Endothelial cell of umbilical vein (primary cell): Measurements from ENCODE around the gene WASL.

Experiments used
- CTCF ChIP-seq, 2 donors: IDR thresholded peaks; 1 replicate in 1 of 2; 2 replicates in 1 of 2; pipeline ENCODE4 v1.5.1; 2011; ENCODE audit warnings: low read length in 2 of 2, mild to moderate bottlenecking in 2 of 2, moderate library complexity in 2 of 2, control low read depth in 1 of 2, inconsistent platforms in 1 of 2, low read depth in 1 of 2; ENCODE audit not compliant: insufficient read depth in 1 of 2; ENCODE audit errors: extremely low read depth in 1 of 2
- GATA2 ChIP-seq: IDR thresholded peaks from 2 replicates; pipeline ENCODE4 v1.7.0; 2011; ENCODE audit warnings: low read depth, mild to moderate bottlenecking, moderate library complexity, mixed read lengths, low read length; ENCODE audit not compliant: insufficient read length, insufficient read depth

GRCh38 chr7:123727071-123727837 lies 21.5 kb downstream of the WASL start:
- TF ChIP-seq GATA2 (no peak), CTCF (IDR thresholded peaks at IDR 0.05; ENCODE audit: extremely low read depth in 1 of 2, insufficient read depth in 1 of 2, low read depth in 1 of 2, low read length in 2 of 2) (no peak)
